Pulmonary artery endothelial cell (primary cell): ENCODE data around the gene TMEM59L. TPM values are rescaled to one million over a fixed set of nuclear protein-coding genes. Genes with fewer than 3 reads are reported as not detected.

ENCODE experiments used
- DNase-seq: peaks from one replicate; pipeline ENCODE4 v3.0.0-alpha.2; 2011; ENCODE audit warnings: low read depth, low spot score
- total RNA-seq: library from RNA; depleted of rRNA; stranded (reverse); fragments of >200 nt; gene quantifications from 2 replicates; pipeline ENCODE4 v1.2.3, GENCODE V29; 2014

TMEM59L gene
- total RNA-seq, 1 donor from 2014 or later = 0.40 TPM

DNA sequence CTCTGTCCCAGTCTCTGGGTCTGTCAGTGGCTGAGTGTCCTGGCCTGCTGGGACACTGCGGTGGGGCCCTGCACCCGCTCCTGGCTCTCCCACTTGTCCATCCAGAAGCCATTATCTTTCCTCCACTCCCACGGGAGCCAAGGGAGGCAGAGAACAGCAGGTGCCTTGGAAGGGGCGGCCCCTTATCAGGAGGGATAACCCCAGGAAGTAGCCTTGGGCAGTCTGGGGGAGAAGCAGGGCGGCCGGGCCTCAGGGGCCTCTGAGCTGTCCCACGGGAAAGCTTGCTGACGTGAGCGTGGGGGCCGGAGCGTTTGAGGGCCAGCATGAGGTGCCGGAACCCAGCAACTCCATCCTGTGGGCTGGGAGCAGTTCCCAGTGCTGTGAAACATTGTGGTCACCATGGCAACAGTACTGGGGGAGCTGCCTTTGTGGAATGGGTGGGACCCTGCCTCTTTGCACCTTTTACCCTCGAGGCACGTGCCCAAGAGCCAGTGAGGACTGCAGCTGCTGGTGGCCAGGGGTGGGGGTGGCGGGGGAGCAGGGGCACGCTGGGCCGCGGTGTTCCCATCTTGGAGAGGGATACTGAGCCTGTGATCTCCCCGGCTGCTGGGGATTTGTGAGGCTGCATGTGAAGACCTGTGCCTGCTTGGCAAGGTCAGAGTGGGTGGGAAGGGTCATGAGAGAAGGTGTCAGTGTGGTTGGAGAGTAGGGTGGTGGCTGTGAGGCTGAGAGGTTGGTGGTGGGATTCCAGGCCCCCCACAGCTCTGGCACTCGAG lies 45.1 kb downstream of the TMEM59L start:
- no peak for DNase-seq

GRCh38 chr19:18658366-18658855 lies 45.7 kb downstream of the TMEM59L start:
- DNase-seq = no peak

GRCh38 chr19:18659281-18660050 lies 46.8 kb downstream of the TMEM59L start:
- no peak for DNase-seq

GRCh38 chr19:18660051-18660910 lies 47.6 kb downstream of the TMEM59L start:
- DNase-seq = no peak

DNA sequence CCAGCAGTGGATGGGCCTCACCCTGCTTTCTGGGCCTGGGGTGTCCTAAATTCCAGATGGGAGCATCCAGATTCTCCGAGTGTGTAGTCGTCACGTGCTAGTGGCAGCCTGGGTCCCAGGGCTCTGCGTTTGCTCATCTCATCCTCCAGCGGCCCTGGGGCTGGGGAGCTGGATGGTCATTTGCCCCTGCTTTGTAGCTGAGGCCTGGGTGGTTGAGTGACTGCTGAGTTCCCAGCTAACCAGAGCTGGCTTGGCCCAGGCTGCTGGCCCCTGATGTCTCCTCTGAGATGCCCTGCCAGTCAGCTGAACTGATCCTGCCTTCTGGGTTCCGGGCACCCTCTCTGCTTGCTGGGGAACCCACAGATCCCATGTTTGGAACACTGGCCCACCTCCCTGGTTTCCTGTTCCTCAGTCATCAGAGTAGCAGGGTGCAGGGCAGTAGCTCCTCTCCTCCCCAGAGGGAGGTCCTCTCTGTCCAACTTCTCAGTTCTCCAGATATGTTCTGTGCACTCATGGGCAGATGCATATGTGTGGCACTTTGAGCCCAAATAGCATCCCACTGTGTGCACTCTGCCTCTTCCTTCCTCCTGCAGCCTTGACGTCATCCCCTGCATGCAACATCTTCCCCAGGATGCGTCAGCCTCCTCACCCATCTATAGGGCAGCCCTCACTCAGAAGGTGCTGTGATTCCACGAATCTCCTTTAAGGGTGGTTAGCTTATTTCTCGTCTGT lies 48.4 kb downstream of the TMEM59L start:
- no peak for DNase-seq

GRCh38 chr19:18662972-18663732 lies 50.5 kb downstream of the TMEM59L start:
- DNase-seq = no peak

DNA sequence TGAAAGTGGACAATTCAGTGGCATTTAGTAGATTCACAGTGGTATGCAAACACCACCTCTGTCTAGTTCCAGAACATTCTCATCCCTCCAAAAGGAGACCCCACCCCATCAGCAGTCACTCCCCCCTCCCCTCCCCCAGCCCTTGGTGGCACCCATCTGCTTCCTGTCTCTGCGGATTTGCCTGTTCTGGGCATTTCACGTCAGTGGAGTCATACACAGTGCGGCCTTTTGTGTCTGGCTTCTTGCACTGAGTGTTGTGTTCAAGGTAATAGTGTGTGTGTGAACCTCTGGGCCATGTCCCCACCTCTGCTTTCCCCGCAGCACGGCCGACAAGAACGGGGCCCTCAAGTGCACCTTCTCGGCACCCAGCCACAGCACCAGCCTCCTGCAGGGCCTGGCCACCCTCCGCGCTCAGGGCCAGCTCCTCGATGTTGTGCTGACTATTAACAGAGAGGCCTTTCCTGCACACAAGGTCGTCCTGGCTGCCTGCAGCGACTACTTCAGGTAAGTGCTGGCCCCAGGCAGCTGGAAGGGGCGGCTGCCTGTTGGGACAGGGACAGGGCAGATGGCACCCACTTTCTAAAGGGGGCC lies 51.4 kb downstream of the TMEM59L start:
- DNase-seq = no peak

DNA sequence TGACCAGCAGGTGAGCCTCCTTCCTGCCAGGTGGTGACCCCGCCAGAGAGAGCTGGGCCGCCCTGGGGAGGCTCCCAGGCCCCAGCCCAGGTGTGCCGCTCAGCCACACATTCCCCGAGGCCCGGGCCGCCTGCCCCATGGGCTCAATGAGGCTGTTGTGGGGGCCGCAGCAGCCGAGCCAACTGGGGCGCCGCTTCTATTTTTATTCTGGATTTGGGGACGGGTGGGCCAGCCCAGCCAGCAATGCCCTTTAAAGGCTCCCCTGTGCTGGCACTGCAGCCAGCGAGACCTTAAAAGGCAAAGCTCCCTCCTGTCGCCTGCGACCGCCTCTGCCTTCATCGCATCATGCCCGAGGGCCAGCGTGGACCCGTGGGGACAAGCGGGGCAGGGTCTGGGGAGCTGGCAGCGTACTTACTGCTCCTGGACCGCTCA lies 53.1 kb downstream of the TMEM59L start:
- no peak for DNase-seq

GRCh38 chr19:18666317-18666716 lies 53.6 kb downstream of the TMEM59L start:
- DNase-seq = no peak

DNA sequence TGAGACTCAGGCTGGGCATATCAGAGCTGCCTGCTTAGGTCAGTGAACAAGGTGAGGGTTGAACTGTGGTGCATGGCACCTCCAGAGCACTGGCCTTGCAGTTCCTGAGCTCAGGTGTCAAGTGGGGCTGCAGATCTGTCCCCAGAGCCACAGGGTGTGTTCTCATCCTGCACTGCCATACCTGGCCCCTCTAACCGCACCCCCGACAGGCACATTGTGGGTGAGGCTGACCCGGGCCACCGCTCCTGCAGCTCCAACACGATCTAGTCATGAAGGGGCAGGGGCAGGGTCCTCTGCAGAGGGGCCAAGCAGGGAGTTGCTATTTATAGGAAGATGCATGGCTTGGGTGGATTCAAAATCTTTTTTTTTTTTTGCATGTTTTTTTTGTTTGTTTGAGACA lies 54.1 kb downstream of the TMEM59L start:
- DNase-seq = no peak

DNA sequence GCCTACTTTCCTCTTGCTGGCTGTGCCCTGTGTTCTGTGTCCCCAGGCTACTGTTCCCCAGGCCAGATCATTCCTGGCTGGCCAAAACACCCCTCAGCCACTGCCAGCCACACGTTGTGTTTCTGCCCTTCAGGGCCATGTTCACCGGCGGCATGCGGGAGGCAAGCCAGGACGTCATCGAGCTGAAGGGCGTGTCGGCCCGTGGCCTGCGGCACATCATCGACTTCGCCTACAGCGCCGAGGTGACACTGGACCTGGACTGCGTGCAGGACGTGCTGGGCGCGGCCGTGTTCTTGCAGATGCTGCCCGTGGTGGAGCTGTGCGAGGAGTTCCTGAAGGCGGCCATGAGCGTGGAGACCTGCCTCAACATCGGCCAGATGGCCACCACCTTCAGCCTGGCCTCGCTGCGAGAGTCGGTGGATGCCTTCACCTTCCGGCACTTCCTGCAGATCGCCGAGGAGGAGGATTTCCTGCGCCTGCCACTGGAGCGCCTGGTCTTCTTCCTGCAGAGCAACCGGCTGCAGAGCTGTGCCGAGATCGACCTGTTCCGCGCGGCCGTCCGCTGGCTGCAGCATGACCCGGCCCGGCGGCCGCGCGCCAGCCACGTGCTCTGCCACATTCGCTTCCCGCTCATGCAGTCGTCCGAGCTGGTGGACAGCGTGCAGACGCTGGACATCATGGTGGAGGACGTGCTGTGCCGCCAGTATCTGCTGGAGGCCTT lies 55.0 kb downstream of the TMEM59L start:
- DNase-seq = no peak

DNA sequence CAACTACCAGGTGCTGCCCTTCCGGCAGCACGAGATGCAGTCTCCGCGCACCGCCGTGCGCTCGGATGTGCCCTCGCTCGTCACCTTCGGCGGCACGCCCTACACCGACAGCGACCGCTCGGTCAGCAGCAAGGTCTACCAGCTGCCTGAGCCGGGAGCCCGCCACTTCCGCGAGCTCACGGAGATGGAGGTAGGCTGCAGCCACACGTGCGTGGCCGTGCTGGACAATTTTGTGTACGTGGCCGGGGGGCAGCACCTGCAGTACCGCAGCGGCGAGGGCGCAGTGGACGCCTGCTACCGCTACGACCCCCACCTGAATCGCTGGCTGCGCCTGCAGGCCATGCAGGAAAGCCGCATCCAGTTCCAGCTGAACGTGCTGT lies 55.6 kb downstream of the TMEM59L start:
- DNase-seq = no peak

GRCh38 chr19:18668744-18669523 lies 56.3 kb downstream of the TMEM59L start:
- DNase-seq = no peak

DNA sequence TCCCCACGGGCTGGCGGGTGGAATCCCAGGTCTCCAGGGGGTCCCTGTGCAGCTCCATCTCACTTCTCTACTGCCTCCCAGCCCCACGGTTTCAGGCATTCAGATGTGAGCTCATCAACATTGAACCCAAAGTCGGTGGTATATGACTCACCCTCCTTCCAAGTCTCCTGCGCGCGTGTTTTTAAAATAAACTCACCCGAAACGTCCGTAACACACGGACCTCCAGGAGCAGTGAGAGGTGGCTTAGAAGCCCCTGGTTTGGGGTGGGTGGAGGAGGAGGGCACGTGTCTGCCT lies 56.8 kb downstream of the TMEM59L start:
- no peak for DNase-seq

- DNase-seq = no peak
Measured at GRCh38 chr19:18669883-18670282, 57.2 kb downstream of the TMEM59L start.

DNA sequence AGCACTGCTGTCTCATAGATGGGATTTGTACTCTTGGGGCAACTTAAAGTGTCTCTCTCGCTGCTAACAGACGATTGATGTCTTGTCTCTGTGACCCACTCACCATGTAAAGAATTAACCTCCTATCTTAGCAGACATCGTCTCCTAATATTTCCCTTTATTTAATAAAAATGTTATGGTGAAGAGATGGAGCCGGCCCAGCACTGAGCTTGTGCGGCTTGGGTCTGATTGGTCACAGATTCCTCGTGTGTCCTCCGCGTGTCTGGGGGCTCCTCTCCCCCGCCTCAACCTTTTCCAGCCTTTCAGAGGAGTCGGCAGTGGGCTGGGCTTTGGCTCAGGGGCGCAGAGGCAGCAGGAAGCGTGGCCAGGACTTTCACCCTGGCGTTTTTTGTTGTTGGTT lies 57.6 kb downstream of the TMEM59L start:
- DNase-seq = no peak
